Activated T-cell treated with anti-CD3 and anti-CD28 coated beads, Interleukin-2, amount 50 U/mL, for 72 hours (primary cell): ENCODE measurements around the gene FAM107B. TPM values are rescaled to one million over a fixed set of nuclear protein-coding genes. Genes with fewer than 3 reads are reported as not detected.
"Not testable (repeated sequence)": the region's sequence is repeated elsewhere in the genome, so short reads cannot be mapped to it uniquely, and the experiment has no call there.

Experiments
- ATAC-seq, 2 donors: fragments of 150-1000 bp; cut with Tn5 transposase; replicated peaks in 1 of 2; 2 replicates each; pipeline ENCODE4 v1.10.0; 2021; ENCODE audit warnings: moderate library complexity in 2 of 2, mild to moderate bottlenecking in 1 of 2
- DNase-seq, 2 donors: peaks; one replicate each; pipeline ENCODE4 v3.0.0; 2021 to 2022; ENCODE audit warnings: mixed read lengths in 1 of 2
- H3K27ac Mint-ChIP-seq: one replicate; pipeline ENCODE4 v1.8.0; 2022; ENCODE audit warnings: mild to moderate bottlenecking, moderate library complexity, mixed read lengths
- H3K27me3 Mint-ChIP-seq: one replicate; pipeline ENCODE4 v1.8.0; 2022; ENCODE audit warnings: low read depth, mixed read lengths
- H3K36me3 Mint-ChIP-seq, 2 donors: one replicate each; pipeline ENCODE4 v1.8.0; 2022; ENCODE audit warnings: mixed read lengths in 2 of 2, mild to moderate bottlenecking in 1 of 2; ENCODE audit not compliant: insufficient read depth in 2 of 2
- H3K4me1 Mint-ChIP-seq: one replicate; pipeline ENCODE4 v1.8.0; 2022; ENCODE audit warnings: low read depth, mixed read lengths
- H3K4me3 Mint-ChIP-seq, 2 donors: one replicate each; pipeline ENCODE4 v1.8.0; 2022; ENCODE audit warnings: mild to moderate bottlenecking in 2 of 2, mixed read lengths in 2 of 2, moderate library complexity in 2 of 2
- H3K9me3 Mint-ChIP-seq, 2 donors: one replicate each; pipeline ENCODE4 v1.8.0; 2022; ENCODE audit warnings: mixed read lengths in 2 of 2
- total RNA-seq, 2 donors: library from RNA; stranded (reverse); gene quantifications; one replicate each; pipeline ENCODE4 v1.2.3, GENCODE V29; 2022

Gene FAM107B
- total RNA-seq, 2 donors from 2014 or later, result 163 to 180 TPM

- not testable (repeated sequence) for DNase-seq
- peaks cover 23% of the 10 kb centered on the region for H3K27me3 Mint-ChIP-seq
- peaks cover 12 to 13% of the 10 kb centered on the region in 2 donors for H3K9me3 Mint-ChIP-seq
- H3K27ac Mint-ChIP-seq, result peak overlapping the region; percentile 88
- peak in 1 of 2 donors; percentile 20 for ATAC-seq
- H3K4me1 Mint-ChIP-seq, result peaks cover 95% of the 10 kb centered on the region
- peak overlapping the region; percentile 75 to 84 for H3K4me3 Mint-ChIP-seq
- peaks cover 20 to 33% of the 10 kb centered on the region in 2 donors for H3K36me3 Mint-ChIP-seq
Observed at GRCh38 chr10:14659137-14659536, 115.6 kb downstream of the FAM107B start.

DNA sequence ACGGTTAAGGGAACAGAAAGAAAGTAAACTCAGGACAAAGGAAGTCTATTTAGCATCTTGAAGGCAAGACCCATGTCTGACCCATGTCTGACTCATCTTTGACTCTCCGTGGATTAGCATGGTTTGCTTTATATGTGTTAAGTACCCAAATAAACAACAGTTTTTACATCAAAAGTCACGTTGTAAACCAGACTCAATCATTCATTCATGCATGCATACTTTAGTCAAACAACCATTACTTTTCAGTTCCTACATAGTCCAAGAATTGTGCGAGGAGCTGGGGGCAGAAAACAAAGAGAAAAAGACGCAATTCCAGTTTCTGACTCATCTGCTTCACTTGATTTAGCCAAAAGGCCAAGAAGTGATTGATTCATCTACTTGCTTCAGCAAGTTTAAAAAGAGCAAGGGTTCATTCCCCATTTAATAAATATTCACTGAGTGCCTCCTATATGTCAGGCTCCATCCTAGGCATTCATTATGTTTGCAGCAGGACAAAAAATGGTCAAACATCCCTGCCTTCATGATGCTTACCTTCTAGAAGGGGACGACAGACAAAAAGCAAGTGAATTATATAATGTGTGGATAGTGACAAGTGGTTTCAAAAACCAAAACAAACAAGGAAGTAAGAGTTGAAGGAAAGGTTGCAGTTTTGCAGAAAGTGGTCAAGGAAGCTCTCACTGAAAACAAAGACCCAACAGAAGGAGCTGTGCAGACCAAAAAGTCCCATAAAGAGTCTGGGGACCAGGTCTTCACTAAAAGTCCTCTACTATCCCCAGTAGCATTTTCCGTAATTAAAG is 116.2 kb downstream of the FAM107B start:
- H3K27ac Mint-ChIP-seq, result peak overlapping the region; percentile 62
- H3K4me3 Mint-ChIP-seq, result peak overlapping the region; percentile 75 to 84
- peaks cover 20 to 32% of the 10 kb centered on the region in 2 donors for H3K36me3 Mint-ChIP-seq
- H3K4me1 Mint-ChIP-seq, result peaks cover 95% of the 10 kb centered on the region
- ATAC-seq (no peak), DNase-seq (no peak)
- H3K27me3 Mint-ChIP-seq, result peaks cover 23% of the 10 kb centered on the region
- peaks cover 12 to 13% of the 10 kb centered on the region in 2 donors for H3K9me3 Mint-ChIP-seq

DNA sequence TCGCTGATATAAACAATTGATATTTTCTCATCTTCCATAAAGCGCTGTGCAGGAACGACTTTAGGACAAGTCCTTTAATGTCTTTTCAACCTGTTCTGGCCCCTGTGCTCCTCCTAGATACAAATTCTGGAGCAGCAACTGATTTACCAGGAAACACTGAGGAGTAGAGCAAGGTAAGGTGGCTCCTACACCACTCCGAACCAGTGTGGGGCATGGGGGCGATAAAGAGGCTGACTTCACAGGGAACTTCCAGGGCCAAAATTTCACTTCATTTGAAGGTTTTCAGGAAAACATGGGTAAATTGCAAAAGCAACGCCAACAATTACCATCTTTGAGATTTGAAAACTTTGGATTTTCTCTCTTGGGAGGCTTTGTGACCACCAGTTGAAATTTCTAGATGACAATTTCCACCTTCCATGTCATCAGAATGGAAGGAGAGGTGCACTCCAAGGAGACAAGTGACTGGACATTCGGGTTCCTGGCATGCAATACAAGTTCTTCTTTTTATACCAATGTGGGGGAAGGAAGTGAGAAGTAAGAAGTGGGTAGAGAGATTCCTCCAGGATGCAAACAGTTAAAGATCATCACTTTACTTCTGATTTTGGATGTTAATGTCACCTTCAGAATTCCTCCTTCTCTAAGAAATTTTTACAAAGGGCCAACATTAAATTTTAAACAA is 118.5 kb downstream of the FAM107B start:
- ATAC-seq (no peak), DNase-seq (no peak)
- H3K4me1 Mint-ChIP-seq, result peaks cover 98% of the 10 kb centered on the region
- peaks cover 9 to 21% of the 10 kb centered on the region in 2 donors for H3K36me3 Mint-ChIP-seq
- H3K27ac Mint-ChIP-seq, result no peak overlapping the region
- H3K4me3 Mint-ChIP-seq, result no peak overlapping the region
- peaks cover 4 to 7% of the 10 kb centered on the region in 2 donors for H3K9me3 Mint-ChIP-seq
- H3K27me3 Mint-ChIP-seq, result peaks cover 23% of the 10 kb centered on the region

DNA sequence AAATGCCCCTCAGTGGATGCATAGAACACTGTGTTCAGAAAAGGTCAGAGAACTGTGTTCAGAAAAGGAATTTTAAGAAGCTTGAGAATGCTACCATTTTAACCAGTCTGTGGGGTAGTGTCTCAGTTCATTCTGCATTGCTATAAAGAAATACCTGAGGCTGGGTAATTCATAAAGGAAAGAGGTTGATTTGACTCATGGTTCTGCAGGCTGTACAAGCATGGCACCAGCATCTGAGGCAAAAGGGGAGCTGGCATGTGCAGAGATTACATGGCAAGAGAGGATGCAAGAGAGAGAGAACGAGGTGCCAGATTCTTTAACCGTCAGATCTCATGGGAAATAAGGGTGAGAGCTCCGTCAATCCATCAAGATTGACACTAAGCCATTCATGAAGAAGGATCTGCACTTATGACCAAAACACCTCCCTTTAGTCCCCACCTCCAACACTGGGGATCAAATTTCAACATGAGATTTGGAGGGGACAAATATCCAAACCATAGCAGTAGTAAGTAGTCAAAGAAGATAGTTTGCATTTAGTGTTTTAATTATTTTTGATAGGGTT is 119.8 kb downstream of the FAM107B start:
- no peak for ATAC-seq
- peaks cover 90% of the 10 kb centered on the region for H3K4me1 Mint-ChIP-seq

DNA sequence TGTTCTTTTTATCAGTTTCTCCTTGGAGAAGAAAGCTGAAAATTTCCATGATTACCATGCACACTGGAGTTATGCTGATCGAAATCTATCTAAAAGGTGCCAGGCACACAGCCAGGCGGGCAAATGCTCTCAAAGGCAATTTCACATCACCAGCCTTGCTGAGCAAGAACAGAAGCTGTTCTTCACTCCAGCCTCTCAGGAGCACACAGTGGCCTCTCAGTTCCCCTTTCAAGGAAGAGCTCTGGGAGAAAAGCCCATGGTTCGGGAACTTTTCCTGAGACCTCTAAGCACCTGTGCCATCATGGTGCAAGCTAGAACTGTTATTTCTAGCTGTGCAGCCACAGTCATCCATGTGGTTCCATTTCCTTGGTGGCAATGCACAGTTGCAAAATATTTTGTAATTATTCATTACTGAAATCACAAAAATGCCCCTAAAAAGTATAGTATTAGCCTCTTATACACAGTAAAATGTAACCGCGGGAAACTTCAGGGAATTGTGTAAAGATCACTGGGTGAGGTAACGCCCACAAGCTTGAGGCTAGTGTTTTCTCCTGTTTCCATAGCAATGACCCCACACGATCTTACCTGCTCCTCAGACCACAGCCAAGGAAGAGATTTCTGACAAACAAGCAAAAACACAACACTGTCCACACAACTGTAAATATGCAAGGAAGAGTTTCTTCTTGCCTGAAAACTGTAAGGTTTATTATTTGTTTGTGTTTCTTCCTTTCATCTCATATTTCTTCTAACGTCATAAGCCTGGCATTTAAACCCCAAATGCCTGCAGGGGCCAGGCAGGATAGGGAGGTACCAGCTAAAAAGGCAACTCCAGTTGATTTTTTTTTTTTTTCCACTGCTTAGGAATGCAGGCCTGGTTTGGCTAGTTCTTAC is 121.2 kb downstream of the FAM107B start:
- no peak overlapping the region for H3K27ac Mint-ChIP-seq
- peak overlapping the region; percentile 13 for H3K4me3 Mint-ChIP-seq
- H3K9me3 Mint-ChIP-seq, result peaks cover 0 to under 1% of the 10 kb centered on the region in 2 donors
- H3K36me3 Mint-ChIP-seq, result peaks cover 3 to 8% of the 10 kb centered on the region in 2 donors
- H3K4me1 Mint-ChIP-seq, result peaks cover 90% of the 10 kb centered on the region
- no peak for DNase-seq
- peak; percentile 47 to 49 for ATAC-seq
- peaks cover 23% of the 10 kb centered on the region for H3K27me3 Mint-ChIP-seq

More for the DNA sequence above, 119.8 kb downstream of the FAM107B start:
- peak overlapping the region in 1 of 2 donors; percentile 35 for H3K4me3 Mint-ChIP-seq
- H3K27ac Mint-ChIP-seq, result no peak overlapping the region
- peaks cover 3% of the 10 kb centered on the region in 2 donors for H3K9me3 Mint-ChIP-seq
- DNase-seq, result peak in 1 of 2 donors; percentile 14
- H3K27me3 Mint-ChIP-seq, result peaks cover 23% of the 10 kb centered on the region
- peaks cover 7 to 14% of the 10 kb centered on the region in 2 donors for H3K36me3 Mint-ChIP-seq

DNA sequence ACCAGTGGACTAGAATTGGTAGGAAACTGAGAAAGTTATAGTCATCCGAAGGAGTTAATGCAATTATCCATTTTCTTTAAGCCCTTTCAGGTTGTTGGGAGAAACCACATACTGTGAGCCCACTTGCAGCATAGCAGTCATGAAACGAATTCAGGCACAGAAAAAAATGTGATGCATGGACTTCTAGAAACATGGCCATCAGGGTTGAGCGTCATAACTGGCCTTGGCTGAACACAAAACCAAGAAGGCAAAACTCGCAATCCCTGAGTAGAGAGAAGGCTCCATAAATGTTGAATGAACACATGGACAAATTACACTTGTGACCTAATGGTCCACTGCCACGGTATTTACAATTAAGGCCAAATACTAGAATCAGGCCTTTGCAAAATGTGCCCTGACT is 121.9 kb downstream of the FAM107B start:
- Mint-ChIP-seq H3K36me3 (peaks cover 0 to 3% of the 10 kb centered on the region in 2 donors), H3K9me3 (no peaks in the 10 kb centered on the region)
- ATAC-seq, result no peak

GRCh38 chr10:14652067-14652466 is 122.6 kb downstream of the FAM107B start:
- H3K9me3 Mint-ChIP-seq, result no peaks in the 10 kb centered on the region
- H3K27ac Mint-ChIP-seq, result no peak overlapping the region
- no peak for ATAC-seq
- DNase-seq, result no peak
- peaks cover 23% of the 10 kb centered on the region for H3K27me3 Mint-ChIP-seq
- H3K4me3 Mint-ChIP-seq, result no peak overlapping the region
- peaks cover 0 to 3% of the 10 kb centered on the region in 2 donors for H3K36me3 Mint-ChIP-seq
- H3K4me1 Mint-ChIP-seq, result peaks cover 90% of the 10 kb centered on the region

More for the DNA sequence above, 121.9 kb downstream of the FAM107B start:
- no peak overlapping the region for H3K27ac Mint-ChIP-seq
- H3K27me3 Mint-ChIP-seq, result peaks cover 23% of the 10 kb centered on the region
- H3K4me3 Mint-ChIP-seq, result no peak overlapping the region
- peaks cover 90% of the 10 kb centered on the region for H3K4me1 Mint-ChIP-seq
- no peak for DNase-seq

GRCh38 chr10:14649739-14650138 is 125.0 kb downstream of the FAM107B start:
- H3K36me3 Mint-ChIP-seq, result no peaks in the 10 kb centered on the region
- H3K4me3 Mint-ChIP-seq, result peak overlapping the region in 1 of 2 donors; percentile 78
- no peaks in the 10 kb centered on the region for H3K9me3 Mint-ChIP-seq
- peaks cover 89% of the 10 kb centered on the region for H3K4me1 Mint-ChIP-seq
- no peak for DNase-seq
- H3K27me3 Mint-ChIP-seq, result peaks cover 4% of the 10 kb centered on the region
- no peak for ATAC-seq
- peak overlapping the region; percentile 30 for H3K27ac Mint-ChIP-seq

DNA sequence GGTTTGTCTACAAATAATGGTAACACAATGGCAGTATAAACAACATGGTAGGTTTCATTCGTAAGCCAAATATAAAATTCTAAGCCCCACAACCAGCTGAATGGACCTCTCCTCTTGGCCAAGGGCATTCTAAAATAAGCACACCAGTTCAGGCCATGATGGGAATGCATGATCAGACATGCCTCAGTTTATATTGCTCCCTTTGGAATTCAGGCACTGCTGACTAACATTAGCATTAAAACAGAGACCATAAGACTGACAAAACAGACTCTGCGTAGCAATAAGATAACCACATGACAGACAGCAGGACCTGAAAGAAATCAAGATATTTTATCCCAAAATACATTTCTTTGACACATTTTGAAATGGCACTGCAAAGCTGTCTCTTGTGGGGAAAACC is 125.8 kb downstream of the FAM107B start:
- H3K36me3 Mint-ChIP-seq, result no peaks in the 10 kb centered on the region
- peaks cover 89% of the 10 kb centered on the region for H3K4me1 Mint-ChIP-seq
- no peaks in the 10 kb centered on the region for H3K9me3 Mint-ChIP-seq
- ATAC-seq (no peak), DNase-seq (no peak)
- H3K27me3 Mint-ChIP-seq, result no peaks in the 10 kb centered on the region
- H3K27ac Mint-ChIP-seq, result peak overlapping the region; percentile 91
- peak overlapping the region; percentile 74 to 78 for H3K4me3 Mint-ChIP-seq

GRCh38 chr10:14648005-14648765 is 126.5 kb downstream of the FAM107B start:
- ATAC-seq (peak; percentile 71 to 74), DNase-seq (peak; percentile 54 to 63)
- H3K27ac Mint-ChIP-seq, result peak overlapping the region; percentile 91
- H3K9me3 Mint-ChIP-seq, result no peaks in the 10 kb centered on the region
- no peaks in the 10 kb centered on the region for H3K36me3 Mint-ChIP-seq
- peak overlapping the region; percentile 74 to 78 for H3K4me3 Mint-ChIP-seq
- peaks cover 83% of the 10 kb centered on the region for H3K4me1 Mint-ChIP-seq
- no peaks in the 10 kb centered on the region for H3K27me3 Mint-ChIP-seq

- H3K9me3 Mint-ChIP-seq, result no peaks in the 10 kb centered on the region
- DNase-seq (peak; percentile 35 to 38), ATAC-seq (peak; percentile 74 to 76)
- peaks cover 64% of the 10 kb centered on the region for H3K4me1 Mint-ChIP-seq
- no peaks in the 10 kb centered on the region for H3K36me3 Mint-ChIP-seq
- H3K4me3 Mint-ChIP-seq, result peak overlapping the region; percentile 10 to 61
- H3K27me3 Mint-ChIP-seq, result no peaks in the 10 kb centered on the region
- peak overlapping the region; percentile 9 for H3K27ac Mint-ChIP-seq
Observed at GRCh38 chr10:14645239-14645960, 129.3 kb downstream of the FAM107B start.
